Stimulated activated CD4-positive, alpha-beta T cell treated with anti-CD3 and anti-CD28 coated beads, Interleukin-4, amount 100 ng/mL, for 48 hours (primary cell): ENCODE results near the gene KRTAP5-11.
"Not testable (repeated sequence)": the region's sequence is repeated elsewhere in the genome, so short reads cannot be mapped to it uniquely, and the experiment has no call there.

Experiments used
- DNase-seq, 2 donors: peaks; one replicate each; pipeline ENCODE4 v3.0.0-alpha.2; 2020; ENCODE audit warnings: low read depth in 2 of 2

KRTAP5-11 gene

DNA sequence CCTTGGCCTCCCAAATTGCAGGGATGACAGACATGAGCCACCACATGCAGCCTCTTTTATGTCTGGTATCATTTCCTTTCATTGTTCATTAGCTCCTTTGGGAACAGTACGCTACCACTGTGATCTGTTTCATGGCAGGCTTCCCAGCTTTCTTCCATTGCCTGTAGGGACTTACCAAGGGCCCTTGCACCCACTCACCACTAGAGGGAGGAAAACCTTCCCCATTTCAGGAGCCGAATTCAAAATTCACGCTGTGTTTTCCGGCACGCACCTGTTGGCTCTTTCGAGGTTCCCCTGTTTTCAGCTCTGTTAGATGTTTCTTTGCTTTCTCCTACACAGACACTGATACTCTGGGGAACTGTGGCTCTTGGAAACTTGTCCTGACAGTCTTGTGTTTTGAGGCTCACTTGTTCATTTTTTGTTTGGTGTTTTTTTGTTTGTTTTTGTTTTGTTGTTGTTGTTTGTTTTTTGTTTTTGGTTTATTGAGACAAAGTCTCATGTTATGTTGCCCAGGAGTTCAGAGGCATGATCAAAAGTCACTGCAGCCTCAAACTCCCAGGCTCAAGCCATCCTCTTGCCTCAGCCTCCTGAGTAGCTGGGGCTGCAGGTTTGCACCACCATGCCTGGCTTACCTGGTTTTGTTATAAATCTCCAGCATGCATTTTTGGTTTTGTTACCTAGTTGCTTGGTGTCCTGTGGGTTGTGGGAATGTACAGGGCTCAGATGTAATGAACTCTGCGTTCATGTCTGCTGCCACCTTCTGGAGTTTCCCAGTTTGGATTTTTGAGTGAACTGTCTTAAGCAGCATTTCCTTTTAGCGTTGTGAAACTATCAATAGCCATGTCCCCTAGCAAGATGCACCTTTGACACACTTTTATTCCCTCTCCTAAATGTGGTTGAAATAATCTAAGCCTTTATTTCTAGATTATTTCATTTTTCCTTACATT is 2.3 kb downstream of the KRTAP5-11 start:
- peak in 1 of 2 donors; percentile 7 for DNase-seq

DNA sequence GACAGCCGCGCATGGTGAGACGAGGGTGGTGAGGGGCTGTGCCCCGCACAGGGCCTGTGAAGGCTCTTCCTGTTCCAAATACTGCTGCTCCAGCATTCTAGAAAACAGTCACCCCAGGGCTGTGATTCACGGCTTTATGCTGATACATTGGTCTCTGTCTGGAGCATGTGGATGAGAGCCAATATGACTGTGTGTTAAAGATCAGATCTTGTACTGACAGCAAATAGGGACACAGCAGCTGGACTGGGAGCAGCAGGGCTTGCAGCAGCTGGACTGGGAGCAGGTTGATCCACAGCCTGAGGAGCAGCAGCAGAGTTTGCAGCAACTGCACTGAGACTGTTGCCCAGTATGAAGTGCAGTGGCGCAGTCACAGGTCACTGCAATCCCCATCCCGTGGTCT is 3.2 kb downstream of the KRTAP5-11 start:
- DNase-seq, result not testable (repeated sequence)

DNA sequence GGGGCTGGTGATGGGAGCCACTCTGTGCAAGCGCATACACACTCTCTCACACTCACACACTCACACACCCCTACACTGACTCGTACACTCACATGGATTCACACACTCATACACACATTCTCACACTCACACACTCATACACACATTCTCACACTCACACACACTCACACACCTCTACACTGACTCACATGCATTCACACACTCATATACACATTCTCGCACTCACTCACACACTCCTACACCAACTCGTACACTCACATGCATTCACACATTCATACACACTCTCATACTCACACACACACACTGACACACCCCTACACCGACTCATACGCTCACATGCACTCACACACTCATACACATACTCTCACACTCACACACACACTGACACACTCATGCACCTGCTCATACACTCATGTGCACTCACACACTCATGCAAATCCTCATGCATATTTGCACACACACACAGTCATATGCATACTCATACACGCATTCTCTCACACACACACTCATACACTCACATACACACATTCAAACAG is 5.1 kb downstream of the KRTAP5-11 start:
- DNase-seq, result no peak

DNA sequence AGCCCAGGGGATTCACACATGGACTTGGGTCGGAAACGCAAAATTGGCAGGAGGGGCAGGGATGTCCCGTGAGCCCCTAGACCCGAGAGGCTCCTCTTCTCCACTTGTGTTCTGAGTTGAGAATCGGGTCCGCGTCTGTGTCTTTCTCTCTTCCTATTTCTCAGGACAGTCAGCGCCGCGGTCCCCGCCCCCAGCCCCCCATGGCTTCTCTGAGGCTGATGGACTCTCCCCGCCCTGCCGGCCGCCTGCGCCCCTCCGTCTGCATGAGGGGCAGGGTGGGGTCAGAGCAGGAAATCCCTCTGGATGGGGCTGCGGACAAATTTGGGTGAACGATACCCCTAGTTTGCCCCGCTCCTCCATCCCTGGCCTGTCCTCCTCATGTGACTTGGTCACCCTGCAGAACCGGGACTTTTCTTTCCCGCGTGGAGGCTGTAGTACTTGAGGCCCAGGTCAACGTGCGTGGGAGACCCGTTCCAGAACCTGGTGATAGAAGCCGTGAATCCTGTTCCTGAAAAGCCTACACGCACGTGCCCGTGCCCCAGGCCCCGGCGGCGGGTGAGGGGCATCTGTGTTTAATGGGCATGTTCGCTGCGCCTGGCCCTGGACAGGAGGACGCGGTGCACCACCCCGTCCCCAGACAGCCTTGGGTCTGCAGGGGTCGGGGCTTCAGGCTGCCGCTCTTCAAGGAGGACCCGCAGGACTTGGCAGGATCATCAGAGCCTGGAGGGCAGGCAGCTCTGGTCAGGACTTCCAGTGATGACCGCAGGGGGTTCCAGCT is 5.8 kb downstream of the KRTAP5-11 start:
- DNase-seq, result not testable (repeated sequence)

DNA sequence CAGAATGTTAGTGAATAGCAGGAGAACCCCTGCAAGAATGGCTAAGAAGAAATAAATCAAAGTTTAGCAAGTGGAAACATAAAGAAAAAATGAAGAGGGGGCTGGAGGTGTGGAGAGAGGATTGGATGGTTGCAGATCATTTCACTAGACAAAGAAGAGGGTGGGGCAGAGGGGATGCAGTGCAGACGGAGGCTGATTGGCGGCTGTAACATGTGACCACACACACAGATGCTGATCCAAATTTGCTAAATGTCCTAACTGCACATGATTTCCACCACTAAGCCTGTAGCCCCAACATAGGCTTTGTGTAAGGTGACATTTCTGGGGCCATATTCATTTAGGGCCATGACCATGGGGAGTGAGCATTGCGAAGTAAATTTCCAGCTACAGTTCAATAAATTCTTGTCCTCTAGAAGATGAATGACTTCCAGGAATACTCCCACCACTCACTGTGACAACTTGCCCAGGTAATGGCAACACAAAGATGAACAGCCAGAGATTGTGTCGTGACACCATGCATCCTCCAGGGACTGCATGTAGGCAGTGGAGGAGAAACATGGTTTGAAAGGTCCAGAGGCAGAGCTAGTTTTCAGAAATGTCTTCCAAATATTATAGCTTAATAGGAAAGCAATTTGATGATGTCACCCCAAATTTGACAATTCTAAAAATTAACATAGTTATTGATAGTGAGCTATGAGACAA is 6.8 kb downstream of the KRTAP5-11 start:
- DNase-seq, result no peak

DNA sequence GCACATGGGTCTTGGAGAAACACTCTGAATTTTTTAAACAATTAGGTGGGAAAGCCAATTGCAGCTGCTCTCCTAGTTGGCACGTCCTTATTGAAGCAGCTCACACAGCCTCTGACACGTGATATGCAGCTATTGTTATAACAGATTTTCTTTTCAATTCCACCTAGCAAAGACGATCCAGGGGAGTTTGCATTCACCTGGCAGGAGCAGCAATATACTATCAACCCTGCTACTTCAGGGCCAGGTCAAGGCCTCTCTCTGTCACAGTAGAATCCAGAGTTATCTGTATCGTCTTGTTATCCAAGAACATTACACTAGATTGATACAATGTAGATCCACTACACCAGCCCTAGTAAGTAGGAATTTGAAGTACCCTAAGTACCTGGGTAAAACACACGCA is 8.3 kb downstream of the KRTAP5-11 start:
- DNase-seq, result no peak

DNA sequence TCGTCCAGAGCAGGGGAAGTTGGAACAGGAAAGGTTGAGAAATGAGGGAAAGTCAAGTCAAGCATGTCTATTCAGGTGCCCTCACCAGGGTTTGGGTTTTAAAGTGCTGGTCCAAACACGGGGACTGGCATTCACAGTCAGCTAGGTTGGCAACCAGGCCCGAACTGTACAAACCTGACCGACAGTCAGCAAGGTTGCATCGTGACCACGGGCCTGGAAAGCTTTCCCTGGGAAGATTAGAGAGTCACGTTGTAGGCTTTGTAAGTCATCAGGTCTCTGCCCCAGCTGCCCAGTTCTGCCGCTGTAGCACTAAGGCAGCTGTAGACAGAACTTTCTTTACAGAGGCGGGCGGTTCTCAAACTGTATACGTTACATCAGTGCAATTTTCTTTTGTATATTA is 9.9 kb downstream of the KRTAP5-11 start:
- DNase-seq, result no peak

DNA sequence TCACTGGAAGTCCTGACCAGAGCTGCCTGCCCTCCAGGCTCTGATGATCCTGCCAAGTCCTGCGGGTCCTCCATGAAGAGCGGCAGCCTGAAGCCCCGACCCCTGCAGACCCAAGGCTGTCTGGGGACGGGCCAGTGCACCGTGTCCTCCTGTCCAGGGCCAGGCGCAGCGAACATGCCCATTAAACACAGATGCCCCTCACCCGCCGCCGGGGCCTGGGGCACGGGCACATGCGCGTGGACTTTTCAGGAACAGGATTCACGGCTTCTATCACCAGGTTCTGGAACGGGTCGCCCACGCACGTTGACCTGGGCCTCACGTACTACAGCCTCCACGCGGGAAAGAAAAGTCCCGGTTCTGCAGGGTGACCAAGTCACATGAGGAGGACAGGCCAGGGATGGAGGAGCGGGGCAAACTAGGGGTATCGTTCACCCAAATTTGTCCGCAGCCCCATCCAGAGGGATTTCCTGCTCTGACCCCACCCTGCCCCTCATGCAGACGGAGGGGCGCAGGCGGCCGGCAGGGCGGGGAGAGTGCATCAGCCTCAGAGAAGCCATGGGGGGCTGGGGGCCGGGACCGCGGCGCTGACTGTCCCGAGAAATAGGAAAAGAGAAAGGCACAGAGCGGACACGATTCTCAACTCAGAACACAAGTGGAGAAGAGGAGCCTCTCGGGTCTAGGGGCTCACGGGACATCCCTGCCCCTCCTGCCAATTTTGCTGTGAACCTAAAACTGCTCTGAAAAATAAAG is 11.4 kb downstream of the KRTAP5-11 start:
- DNase-seq, result not testable (repeated sequence)

DNA sequence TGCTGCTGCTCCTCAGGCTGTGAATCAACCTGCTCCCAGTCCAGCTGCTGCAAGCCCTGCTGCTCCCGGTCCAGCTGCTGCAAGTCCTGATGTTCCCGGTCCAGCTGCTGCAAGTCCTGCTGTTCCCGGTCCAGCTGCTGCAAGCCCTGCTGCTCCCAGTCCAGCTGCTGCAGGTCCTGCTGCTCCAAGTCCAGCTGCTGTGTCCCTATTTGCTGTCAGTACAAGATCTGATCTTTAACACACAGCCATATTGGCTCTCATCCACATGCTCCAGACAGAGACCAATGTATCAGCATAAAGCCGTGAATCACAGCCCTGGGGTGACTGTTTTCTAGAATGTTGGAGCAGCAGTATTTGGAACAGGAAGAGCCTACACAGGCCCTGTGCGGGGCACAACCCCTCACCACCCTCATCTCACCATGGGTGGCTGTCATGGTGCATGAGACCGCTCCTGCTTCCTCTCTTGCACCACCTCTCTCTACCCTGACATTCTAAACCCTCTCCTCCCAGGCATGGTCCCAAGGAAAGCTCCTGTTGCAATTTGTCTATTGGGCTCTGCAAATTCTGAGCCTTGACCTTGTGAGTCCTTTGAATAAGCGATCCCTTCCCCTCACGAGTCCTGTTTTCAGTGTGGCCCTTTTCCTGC is 13.8 kb downstream of the KRTAP5-11 start:
- no peak for DNase-seq

DNA sequence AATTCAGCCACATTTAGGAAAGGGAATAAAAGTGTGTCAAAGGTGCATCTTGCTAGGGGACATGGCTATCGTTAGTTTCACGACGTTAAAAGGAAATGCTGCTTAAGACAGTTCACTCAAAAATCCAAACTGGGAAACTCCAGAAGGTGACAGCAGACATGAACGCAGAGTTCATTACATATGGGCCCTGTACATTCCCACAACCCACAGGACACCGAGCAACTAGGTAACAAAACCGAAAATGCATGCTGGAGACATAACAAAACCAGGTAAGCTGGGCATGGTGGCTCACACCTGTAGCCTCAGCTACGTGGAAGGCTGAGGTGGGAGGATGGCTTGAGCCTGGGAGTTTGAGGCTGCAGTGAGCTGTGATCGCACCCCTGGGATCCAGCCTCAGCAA is 15.0 kb downstream of the KRTAP5-11 start:
- not testable (repeated sequence) for DNase-seq

DNA sequence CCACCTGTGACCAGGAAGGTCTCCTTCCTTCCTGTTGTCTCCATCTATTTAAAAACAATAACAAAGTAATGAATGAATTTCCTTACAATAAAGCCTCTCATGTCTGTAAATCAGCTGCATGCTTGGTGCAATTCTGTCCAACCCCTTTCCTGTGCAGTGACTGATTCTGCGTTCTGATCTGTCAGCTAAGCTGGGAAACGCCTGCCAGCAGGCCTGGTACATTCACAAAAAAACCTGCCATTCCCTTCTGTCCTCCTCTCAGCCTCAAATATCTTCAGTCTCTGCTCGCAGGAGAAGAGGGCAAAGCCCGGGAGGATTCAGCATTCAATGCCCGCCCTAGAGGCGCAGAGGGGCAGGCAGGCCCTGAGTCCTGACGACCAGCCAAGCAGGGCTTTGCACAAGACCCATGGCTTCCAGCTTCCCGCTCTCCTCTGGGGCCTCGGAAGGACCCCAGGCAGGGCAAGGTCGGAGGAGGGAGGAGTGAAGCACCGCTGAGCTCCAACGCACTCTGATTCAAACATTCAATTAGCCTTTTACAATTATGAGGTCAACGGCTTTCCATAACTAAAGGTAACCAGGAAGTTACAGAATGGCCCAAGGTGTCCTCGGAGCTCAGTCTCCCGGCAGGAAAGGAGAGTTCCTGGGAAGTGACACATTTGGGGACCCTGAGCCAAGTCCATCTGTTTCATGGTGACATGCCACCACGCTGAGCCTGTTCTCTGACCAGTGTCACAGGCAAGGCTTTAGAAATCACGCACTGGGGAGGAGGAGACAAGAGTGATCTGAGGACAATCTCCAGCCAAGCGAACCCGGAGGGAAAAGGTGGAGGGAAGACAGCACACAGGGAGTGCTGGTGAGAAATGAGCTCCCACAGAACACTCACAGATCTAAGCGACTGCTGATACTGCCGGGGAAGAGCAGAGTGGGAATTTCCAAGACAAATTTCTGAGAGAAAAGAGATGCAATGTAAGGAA is 15.8 kb downstream of the KRTAP5-11 start:
- DNase-seq, result not testable (repeated sequence)

DNA sequence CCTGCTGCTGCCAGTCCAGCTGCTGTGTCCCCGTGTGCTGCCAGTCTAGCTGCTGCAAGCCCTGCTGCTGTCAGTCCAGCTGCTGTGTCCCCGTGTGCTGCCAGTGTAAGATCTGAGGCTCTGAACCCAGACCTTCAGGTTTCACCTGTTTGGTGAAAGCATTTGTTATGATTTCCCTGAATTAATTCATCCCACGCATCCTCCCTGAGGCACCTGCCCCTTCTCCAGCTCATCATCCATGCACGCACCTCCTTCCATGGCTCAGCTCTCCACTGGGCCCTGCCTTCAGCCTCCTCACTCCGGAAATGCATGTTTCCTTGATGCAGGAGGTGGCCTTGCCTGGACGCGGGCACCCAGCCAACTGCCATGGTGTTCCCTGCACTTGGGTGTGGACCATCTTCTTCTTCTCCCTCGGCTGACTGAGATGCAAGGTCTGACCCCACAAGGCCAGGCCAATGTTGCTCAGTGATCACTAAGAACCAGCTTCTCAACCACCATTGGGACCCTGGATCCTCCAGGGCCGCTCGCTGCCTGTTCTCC is 16.5 kb downstream of the KRTAP5-11 start:
- DNase-seq, result no peak

DNA sequence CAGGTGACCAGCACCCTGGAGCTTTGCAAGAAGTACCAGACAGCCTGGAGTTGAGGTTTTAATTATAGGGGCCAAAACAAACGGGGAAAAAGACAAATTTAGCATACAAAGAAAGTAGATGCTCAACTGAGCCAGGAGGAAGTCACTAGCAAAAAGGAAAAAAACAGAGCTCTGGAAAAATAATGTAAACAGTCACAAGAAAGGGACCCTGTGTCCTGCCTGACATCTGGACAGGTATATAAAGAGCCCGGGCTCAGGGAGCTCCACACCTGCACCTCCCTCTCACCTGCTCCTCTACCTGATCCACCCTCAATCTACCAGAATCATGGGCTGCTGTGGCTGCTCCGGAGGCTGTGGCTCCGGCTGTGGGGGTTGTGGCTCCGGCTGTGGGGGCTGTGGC is 17.4 kb downstream of the KRTAP5-11 start, which contains the start of gene KRTAP5-10:
TSS of gene KRTAP5-10 (plus strand) at position 301 of the 400 bp plus-strand sequence. CDS start at position 326, 25 bp downstream.
- no peak for DNase-seq

DNA sequence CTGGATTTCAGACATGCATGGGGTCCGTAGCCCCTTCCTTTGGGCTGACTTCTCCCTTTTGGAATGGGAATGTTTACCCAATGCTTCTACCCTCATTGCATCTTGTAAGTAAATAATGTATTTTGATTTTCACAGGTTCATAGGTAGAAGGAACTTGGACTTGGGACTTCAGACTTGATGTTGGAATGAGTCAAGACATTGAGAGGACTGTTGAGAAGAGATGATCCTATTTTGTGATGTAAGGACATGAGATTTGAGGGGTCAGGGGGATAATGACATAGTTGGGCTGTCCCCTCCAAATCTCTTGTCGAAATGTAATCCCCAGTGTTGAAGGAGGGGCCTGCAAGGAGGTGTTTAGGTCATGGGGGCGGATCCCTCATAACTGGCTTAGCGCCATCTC is 18.2 kb downstream of the KRTAP5-11 start:
- no peak for DNase-seq

DNA sequence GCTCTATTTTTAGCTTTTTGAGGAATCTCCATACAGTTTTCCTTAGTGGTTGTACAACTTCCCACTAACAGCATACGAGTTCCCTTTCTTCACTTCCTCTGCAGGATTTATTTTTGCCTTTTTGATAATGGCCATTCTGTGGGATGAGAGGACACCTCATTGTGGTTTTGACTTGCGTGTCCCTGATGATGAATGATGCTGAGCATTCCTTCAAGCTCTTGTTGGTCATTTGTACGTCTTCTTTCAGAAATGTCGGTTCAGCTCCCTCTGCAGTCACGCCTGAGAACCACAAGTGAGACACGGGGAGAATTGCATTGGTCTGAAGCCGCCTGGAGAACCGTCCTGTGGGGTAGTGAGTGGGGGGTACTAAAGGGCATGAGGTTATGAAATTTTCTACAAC is 19.3 kb downstream of the KRTAP5-11 start:
- peak in 1 of 2 donors; percentile 11 for DNase-seq

DNA sequence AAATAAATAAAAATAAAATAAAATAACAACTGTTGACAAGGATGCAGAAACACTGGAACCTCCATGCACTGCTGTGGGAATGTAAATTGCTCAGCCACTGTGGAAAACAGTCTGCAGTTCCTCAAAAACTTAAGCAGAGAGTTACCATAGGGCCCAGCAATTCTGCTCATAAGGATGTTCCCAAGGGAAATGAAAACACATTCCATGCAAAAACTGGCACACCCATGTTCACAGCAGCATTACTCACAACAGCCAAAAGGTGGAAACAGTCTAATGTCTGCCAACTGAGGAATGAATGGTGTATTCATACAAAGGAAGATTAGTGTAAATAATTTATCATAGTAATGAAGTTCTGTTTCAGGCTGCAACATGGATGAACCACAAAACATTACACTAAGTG is 20.6 kb downstream of the KRTAP5-11 start:
- no peak for DNase-seq

DNA sequence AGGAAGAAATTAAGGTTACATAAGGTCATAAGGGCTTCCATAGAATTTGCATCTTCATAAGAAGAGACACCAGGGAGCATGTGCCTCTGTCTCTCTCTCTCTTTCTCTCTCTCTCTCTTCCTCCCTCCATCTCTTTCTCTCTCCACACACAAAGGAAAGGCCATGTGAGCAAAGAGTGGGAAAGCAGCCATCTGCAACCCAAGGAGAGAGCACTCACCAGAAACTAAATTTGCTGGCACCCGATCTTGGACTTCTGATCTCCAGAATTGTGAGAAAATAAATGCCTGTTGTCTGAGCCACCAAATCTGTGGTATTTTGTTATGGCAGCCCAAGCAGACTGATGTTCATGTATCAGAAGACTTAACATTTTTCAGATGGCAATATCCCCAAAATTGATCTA is 23.7 kb downstream of the KRTAP5-11 start:
- no peak for DNase-seq

DNA sequence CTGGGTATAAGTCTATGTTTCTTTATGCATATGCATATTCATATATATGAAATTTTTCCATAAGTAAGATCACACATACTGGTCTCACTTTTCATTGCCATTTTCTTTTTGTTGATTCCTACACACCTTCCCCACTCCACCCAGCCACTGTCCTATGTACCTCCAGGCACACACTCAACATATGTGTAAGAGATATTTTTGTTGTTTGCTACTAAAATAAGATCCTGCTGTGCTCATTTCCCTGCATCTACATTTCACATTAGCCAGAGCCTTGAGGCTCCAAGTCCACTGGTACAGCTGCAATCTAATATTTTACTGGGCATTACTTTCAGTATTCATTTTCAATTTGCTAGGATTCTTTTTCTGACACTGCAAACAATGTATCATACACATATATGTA is 25.4 kb downstream of the KRTAP5-11 start:
- DNase-seq, result no peak

DNA sequence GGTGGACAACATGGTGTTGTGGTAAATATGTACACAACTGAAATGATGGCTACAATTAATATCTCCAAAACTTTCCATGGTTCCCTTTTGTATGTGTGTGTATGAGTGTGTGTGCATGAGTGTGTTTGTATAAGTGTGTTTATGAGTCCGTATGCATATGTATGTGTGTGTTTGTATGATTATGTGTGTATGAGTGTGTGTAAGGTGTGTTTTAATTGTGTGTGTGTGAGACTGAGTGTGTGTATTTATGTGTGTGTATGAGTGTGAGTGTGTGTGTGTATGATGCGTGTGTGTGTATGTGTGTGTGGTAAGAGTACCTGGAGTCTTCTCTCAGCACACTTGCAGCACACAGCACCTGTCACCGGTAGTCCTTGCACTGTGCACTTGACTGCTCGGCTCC is 26.7 kb downstream of the KRTAP5-11 start:
- no peak for DNase-seq
